OCI-LY1 (cell line): ENCODE results near the gene TTLL10.

Experiments
- EZH2 ChIP-seq: fragments of 200-600 bp; sonication (generic), shearing (Covaris generic); IDR thresholded peaks from 2 replicates; pipeline ENCODE4 v1.8.0; 2017; ENCODE audit warnings: borderline replicate concordance, mixed run types, mild to moderate bottlenecking, antibody characterized with exemption, low read length, moderate library complexity, mixed read lengths
- TF ChIP-seq, protein P1 (sequence below): fragments of 200-600 bp; sonication (generic), shearing (Covaris generic); IDR thresholded peaks from 2 replicates; pipeline ENCODE4 v1.5.1; 2017; ENCODE audit warnings: mild to moderate bottlenecking, antibody characterized with exemption, low read length, moderate library complexity, mixed read lengths

DNA sequence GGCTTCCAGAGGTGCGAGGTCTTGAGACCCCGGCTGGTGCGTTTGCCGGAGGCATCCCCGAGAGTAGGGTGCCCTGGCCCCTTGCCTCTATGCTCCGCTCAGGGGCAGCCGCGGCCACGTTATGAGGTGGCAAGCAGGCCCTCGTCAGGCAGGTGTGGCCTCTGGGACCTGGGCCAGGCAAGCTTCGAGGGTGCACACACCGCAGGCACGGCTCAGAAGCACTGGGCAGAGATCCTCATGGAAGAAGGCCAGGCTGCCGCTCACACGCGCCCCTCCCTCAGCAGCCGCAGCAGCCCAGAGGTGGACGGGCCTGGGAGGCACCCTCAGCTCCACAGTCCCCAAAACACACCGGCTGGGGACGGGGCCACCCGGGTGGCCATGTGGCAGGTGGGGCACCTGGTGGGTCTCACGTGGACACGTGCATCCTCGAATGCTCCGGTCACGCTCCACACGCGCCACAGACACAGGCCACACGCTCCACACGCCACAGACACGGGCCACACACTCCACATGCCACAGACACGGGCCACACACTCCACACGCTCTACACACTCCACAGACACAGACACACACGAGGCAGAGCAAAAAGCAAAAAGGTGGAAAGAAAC is 51.7 kb downstream of the TTLL10 start:
- TF ChIP-seq, protein P1, sequence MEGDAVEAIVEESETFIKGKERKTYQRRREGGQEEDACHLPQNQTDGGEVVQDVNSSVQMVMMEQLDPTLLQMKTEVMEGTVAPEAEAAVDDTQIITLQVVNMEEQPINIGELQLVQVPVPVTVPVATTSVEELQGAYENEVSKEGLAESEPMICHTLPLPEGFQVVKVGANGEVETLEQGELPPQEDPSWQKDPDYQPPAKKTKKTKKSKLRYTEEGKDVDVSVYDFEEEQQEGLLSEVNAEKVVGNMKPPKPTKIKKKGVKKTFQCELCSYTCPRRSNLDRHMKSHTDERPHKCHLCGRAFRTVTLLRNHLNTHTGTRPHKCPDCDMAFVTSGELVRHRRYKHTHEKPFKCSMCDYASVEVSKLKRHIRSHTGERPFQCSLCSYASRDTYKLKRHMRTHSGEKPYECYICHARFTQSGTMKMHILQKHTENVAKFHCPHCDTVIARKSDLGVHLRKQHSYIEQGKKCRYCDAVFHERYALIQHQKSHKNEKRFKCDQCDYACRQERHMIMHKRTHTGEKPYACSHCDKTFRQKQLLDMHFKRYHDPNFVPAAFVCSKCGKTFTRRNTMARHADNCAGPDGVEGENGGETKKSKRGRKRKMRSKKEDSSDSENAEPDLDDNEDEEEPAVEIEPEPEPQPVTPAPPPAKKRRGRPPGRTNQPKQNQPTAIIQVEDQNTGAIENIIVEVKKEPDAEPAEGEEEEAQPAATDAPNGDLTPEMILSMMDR, result no peak
- no peak for TF ChIP-seq EZH2
